IPS DF 6.9 (cell line): ENCODE measurements around the gene BPIFB2.
"Not testable (repeated sequence)": the region's sequence is repeated elsewhere in the genome, so short reads cannot be mapped to it uniquely, and the experiment has no call there.

Source experiments
- DNase-seq: peaks from one replicate; pipeline ENCODE4 v3.0.0-alpha.2; 2013; ENCODE audit warnings: low read depth, low spot score
- H3K27ac ChIP-seq: one replicate; pipeline ENCODE4 v1.5.1; 2013; ENCODE audit warnings: low read length, control low read depth
- H3K27me3 ChIP-seq: 2 replicates; pipeline ENCODE4 v1.6.1; 2013; ENCODE audit warnings: mild to moderate bottlenecking, low read length; ENCODE audit not compliant: control insufficient read depth, insufficient read depth
- H3K36me3 ChIP-seq: 2 replicates; pipeline ENCODE4 v1.6.1; 2013; ENCODE audit warnings: low read length; ENCODE audit not compliant: control insufficient read depth, insufficient read depth
- H3K4me1 ChIP-seq: 2 replicates; pipeline ENCODE4 v1.6.1; 2013; ENCODE audit warnings: low read length; ENCODE audit not compliant: control insufficient read depth, insufficient read depth
- H3K4me3 ChIP-seq: 2 replicates; pipeline ENCODE4 v1.5.1; 2013; ENCODE audit warnings: mild to moderate bottlenecking, low read length
- H3K9me3 ChIP-seq: 2 replicates; pipeline ENCODE4 v1.6.1; 2013; ENCODE audit warnings: low read length, inconsistent platforms; ENCODE audit not compliant: control insufficient read depth, insufficient read depth
- WGBS: extraction: QIAGEN DNeasy Blood & Tissue Kit; methylation state at CpG from one replicate; pipeline ENCODE4 v1.1.7; 2013; ENCODE audit warnings: mixed read lengths, missing lambda C conversion rate; ENCODE audit not compliant: insufficient read length, insufficient coverage; 5-methylcytosine and 5-hydroxymethylcytosine counted together

The BPIFB2 gene

DNA sequence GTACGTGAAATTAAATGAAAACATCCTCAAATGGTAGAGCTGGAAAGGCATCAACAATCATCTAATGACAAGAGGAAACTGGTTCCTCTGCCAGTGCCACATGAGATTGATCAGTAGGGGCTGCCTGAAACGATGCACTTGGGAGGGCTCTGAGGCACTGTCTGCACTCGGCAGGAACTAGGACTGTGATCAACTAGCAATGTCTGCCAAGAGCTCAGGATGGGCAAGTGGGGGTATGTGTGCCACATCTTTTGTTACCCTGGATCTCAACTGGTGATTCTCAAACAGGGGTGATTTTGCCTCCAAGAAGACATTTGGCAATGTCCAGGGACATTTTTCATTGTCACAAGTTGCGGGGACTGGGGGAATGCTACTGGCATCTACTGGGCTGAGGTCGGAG lies 25.9 kb downstream of the BPIFB2 start:
- H3K4me1 ChIP-seq: no peaks in the 10 kb centered on the region
- no peaks in the 10 kb centered on the region for H3K27me3 ChIP-seq
- no peak for DNase-seq
- no peak overlapping the region for H3K27ac ChIP-seq
- H3K9me3 ChIP-seq: no peaks in the 10 kb centered on the region
- no peak overlapping the region for H3K4me3 ChIP-seq
- WGBS: no CpG with 5 or more reads among the region's 5 CpGs
- H3K36me3 ChIP-seq: no peaks in the 10 kb centered on the region

DNA sequence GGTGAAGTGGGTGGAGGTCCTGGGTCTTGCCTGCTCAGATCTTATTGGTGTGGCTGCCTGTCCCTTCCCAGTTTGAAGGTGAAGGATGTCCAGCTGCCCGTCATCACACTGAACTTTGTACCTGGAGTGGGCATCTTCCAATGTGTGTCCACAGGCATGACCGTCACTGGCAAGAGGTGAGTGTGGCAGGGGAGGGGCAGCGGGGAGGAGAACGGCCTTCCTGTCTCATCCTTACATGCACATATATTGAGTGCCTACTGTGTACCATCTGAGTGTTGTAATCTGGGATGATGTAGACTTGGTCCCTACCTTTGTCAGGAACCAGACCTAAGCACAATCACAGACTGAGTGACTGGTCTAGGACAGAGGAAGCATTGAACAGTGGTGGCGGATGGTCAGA lies 26.6 kb downstream of the BPIFB2 start:
- no peaks in the 10 kb centered on the region for H3K36me3 ChIP-seq
- H3K9me3 ChIP-seq: no peaks in the 10 kb centered on the region
- H3K27ac ChIP-seq: no peak overlapping the region
- no CpG with 5 or more reads among the region's 5 CpGs for WGBS
- no peak overlapping the region for H3K4me3 ChIP-seq
- H3K27me3 ChIP-seq: no peaks in the 10 kb centered on the region
- no peaks in the 10 kb centered on the region for H3K4me1 ChIP-seq
- DNase-seq: no peak

DNA sequence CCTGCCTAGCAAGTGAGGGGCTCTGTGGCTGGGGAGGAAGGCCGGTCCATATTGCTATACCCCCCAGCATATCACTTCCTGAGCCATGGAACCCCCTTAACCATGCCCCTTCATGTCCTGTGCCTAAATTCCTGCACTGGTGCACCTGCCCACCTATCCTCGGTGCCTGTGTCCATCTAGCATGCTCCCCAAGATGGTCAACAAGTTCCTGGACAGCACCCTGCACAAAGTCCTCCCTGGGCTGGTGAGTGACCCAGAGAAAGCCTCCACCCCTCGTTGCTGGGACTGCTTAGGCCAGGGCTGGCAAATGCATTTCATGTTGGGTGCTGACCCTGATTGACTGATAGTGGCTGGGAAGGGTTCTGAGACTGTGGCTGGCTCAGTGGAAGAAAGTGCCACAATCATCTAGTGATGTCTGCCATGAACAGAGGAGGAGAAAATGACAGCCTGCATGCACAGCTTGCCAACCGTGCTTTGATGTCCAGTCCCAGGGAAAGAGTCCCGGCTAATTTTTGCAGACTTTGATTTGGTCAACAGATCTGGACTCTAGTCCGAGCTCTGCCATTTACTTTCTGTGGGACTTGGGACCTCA lies 27.5 kb downstream of the BPIFB2 start:
- WGBS: no CpG with 5 or more reads among the region's 6 CpGs
- DNase-seq: no peak
- no peaks in the 10 kb centered on the region for H3K9me3 ChIP-seq
- no peak overlapping the region for H3K27ac ChIP-seq
- no peaks in the 10 kb centered on the region for H3K36me3 ChIP-seq
- H3K4me1 ChIP-seq: no peaks in the 10 kb centered on the region
- no peaks in the 10 kb centered on the region for H3K27me3 ChIP-seq
- H3K4me3 ChIP-seq: no peak overlapping the region

DNA sequence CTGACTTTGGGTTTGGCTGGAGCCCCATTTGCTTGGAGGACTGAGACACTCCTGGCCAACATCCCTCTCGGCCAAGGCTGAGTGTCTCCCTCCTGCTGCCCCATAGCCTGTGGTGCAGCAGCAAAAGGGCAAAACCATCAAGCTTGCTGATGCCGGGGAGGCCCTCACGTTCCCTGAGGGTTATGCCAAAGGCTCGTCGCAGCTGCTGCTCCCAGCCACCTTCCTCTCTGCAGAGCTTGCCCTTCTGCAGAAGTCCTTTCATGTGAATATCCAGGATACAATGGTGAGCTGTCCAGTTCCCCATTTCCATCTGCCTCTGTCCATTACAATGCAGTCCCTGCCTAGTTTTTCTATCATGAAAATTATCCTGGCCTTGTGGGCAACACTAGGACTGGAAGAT lies 30.0 kb downstream of the BPIFB2 start:
- no peak for DNase-seq
- WGBS: no CpG with 5 or more reads among the region's 5 CpGs

DNA sequence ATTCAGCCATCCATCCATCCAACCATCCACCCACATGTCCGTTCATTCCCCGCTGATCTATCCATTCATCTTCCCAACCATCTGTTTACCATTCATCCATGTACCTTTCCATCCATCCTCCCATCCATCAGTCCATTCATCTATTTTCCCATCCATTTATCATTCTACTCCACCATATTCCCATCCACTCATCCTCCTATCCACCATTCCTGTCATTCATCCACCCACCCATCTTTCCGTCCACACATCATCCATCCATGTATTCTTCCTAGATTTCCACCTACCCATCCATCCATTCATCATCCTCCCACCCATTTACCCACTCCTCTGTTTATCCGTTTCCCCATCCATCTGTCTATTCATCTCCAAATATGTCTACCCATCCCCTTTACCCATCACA lies 30.7 kb downstream of the BPIFB2 start:
- H3K4me3 ChIP-seq: no peak overlapping the region
- no peak for DNase-seq
- 100% methylated on average over 2 of the region's 4 CpGs for WGBS

More for the DNA sequence above, 30.0 kb downstream of the BPIFB2 start:
- no peaks in the 10 kb centered on the region for H3K36me3 ChIP-seq
- no peaks in the 10 kb centered on the region for H3K9me3 ChIP-seq
- no peak overlapping the region for H3K4me3 ChIP-seq
- H3K27me3 ChIP-seq: no peaks in the 10 kb centered on the region
- H3K4me1 ChIP-seq: no peaks in the 10 kb centered on the region
- no peak overlapping the region for H3K27ac ChIP-seq

DNA sequence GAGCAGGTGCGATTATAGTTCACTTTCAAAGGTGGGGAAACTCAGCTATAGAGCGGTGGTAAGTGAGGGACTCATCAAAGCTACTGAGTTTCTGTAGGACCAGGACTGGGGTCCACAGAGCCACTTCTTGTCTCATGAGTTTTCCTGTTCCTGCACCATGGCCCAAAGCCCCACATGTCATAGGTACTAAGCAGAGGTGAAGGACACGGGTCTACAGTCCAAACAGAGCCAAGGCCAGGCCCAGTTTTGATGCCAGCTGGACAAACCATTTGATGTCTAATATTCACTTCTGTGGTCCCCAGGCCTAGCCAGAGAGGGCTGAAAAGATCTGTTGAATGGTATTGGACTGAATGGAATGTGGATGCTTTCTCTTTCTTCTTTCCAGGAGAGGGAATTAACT lies 34.9 kb downstream of the BPIFB2 start:
- Histone ChIP-seq H3K4me1 (no peaks in the 10 kb centered on the region), H3K27ac (no peak overlapping the region), H3K27me3 (no peaks in the 10 kb centered on the region), H3K9me3 (no peaks in the 10 kb centered on the region), H3K4me3 (no peak overlapping the region), H3K36me3 (no peaks in the 10 kb centered on the region)
- DNase-seq: no peak
- WGBS: no CpG with 5 or more reads among the region's 3 CpGs

More for the DNA sequence above, 30.7 kb downstream of the BPIFB2 start:
- no peaks in the 10 kb centered on the region for H3K36me3 ChIP-seq
- no peaks in the 10 kb centered on the region for H3K27me3 ChIP-seq
- H3K27ac ChIP-seq: no peak overlapping the region
- no peaks in the 10 kb centered on the region for H3K9me3 ChIP-seq
- no peaks in the 10 kb centered on the region for H3K4me1 ChIP-seq

DNA sequence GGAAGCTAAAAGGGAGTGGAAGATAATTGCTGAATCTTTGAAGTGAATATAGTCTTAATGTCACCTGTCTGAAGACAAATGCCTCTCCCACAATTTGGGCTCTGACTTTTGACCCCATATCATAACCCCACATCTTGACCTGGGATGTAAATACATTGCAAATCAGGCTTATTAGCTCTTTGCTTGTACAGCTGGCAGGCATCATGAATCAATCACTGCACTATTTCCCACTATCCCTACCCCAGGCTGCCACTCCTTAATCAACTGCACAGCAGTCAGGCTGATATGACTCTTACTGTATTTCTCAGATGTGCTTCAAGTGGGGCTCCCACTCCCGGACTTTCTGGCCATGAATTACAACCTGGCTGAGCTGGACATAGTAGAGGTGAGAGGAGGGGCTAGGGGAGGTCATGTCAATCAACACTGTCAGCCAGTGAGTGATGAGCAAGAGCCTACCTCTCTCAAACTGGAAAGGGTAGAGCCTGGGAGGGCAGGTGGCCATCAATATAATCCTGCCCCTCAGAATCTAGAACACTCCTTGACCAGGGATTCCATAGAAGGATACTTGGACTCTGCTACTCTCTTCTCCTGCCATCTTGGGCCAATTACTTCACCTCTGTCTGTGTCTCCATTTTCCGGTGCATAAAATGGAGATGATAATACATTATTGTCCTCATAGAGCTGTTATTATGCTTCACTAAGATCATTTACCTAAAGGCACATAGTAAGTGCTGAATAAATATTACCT lies 35.7 kb downstream of the BPIFB2 start:
- Histone ChIP-seq H3K4me3 (no peak overlapping the region), H3K4me1 (no peaks in the 10 kb centered on the region), H3K27me3 (no peaks in the 10 kb centered on the region), H3K9me3 (no peaks in the 10 kb centered on the region), H3K36me3 (no peaks in the 10 kb centered on the region), H3K27ac (no peak overlapping the region)
- no peak for DNase-seq
- WGBS: no CpG with 5 or more reads among the region's 2 CpGs

DNA sequence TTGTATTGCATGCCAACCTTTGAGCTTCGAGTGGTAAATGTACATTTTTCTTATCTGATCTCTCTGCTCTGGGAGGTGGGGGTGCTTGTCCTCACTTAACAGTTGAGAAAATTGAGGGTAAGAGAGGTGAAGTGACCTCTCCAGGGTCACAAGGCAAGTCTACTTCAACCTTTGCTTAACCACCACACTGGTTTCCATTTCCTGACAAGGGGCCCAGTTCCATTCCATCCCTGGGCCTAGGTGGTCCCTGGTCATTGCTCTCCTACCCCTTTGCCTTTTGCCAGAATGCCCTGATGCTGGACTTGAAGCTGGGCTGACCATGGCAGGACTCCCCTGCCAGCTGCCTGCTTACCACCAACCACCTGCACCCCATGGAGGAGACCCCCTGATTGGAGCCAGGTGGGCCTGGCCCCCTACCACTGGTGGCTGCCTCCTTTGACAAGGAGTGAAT lies 36.3 kb downstream of the BPIFB2 start:
- no peaks in the 10 kb centered on the region for H3K27me3 ChIP-seq
- whole genome bisulfite sequencing: no CpG with 5 or more reads among the region's 1 CpG

DNA sequence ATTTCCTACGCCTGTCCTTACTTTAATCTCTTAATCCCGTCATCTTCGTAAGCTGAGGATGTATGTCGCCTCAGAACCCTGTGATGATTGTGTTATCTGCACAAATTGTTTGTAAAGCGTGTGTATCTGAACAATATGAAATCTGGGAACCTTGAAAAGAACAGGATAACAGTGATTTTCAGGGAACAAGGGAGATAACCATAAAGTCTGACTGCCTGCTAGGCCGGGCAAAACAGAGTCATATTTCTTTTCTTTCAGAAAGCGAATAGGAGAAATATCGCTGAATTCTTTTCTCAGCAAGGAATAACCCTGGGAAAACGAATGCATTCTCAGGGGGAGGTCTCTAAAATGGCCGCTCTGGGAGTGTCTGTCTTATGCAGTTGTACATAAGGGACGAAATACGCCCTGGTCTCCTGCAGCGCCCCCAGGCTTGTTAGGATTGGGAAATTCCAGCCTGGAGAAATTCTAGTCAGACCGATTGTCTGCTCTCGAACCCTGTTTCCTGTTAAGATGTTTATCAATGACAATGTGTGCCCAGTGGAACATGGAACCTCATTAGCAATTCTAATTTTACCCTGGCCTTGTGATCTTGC lies 37.7 kb downstream of the BPIFB2 start:
- not testable (repeated sequence) for H3K27me3 ChIP-seq, H3K36me3 ChIP-seq, H3K9me3 ChIP-seq, H3K4me1 ChIP-seq, H3K27ac ChIP-seq, DNase-seq, H3K4me3 ChIP-seq
- no CpG with 5 or more reads among the region's 15 CpGs for WGBS

More for the DNA sequence above, 36.3 kb downstream of the BPIFB2 start:
- Histone ChIP-seq H3K4me1 (no peaks in the 10 kb centered on the region), H3K9me3 (no peaks in the 10 kb centered on the region), H3K27ac (no peak overlapping the region), H3K4me3 (no peak overlapping the region), H3K36me3 (no peaks in the 10 kb centered on the region)
- DNase-seq: no peak

DNA sequence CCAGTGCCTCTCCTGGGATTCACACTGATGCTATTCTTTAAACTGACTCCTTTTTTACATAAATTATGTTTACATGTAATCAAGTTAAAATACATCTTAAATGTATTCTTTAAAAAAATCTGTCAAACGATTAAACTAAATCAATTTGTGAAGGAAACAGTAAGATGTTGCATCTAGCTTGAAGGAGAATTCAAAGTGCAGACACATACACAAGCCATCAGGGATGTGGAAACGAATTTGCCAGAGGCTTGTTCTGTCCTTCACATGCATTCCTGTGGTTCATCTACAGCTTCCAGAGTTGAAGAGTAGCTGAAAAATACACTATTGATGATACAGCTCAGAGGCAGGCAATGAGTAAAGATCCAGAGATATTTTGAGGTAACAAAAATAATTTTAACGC lies 38.9 kb downstream of the BPIFB2 start:
- no peak for DNase-seq
- no peaks in the 10 kb centered on the region for H3K36me3 ChIP-seq
- no peak overlapping the region for H3K4me3 ChIP-seq
- H3K27me3 ChIP-seq: no peaks in the 10 kb centered on the region
- no peaks in the 10 kb centered on the region for H3K9me3 ChIP-seq
- WGBS: no CpG with 5 or more reads among the region's 3 CpGs
- no peaks in the 10 kb centered on the region for H3K4me1 ChIP-seq
- no peak overlapping the region for H3K27ac ChIP-seq
